HepG2 (cell line): Measurements from ENCODE around the gene PNLIPRP2. TPM values are rescaled to one million over a fixed set of nuclear protein-coding genes. Genes with fewer than 3 reads are reported as not detected.
A peak's percentile ranks its signal among the peaks of the same experiment; 100 is the strongest.

Source experiments
- ATAC-seq: fragments of 200-7000 bp; cut with Tn5 transposase; 3 replicates; pipeline ENCODE4 v1.9.1; 2020; ENCODE audit warnings: mild to moderate bottlenecking, moderate library complexity
- BruUV-seq: library from RNA; stranded (reverse); fragments of 400-500 nt; replicated peaks from 2 replicates; lab custom pipeline; 2021; lab: Mats Ljungman, UMichigan
- CTCF ChIA-PET: fragments of 300-600 bp; formaldehyde crosslinking; extraction: SDS; loops from one replicate; lab custom pipeline; 2021; ENCODE audit warnings: low total read pairs, inconsistent platforms, low intra/inter-chr PET ratio; lab: Yijun Ruan, JAX
- POLR2A ChIA-PET: fragments of 350-600 bp; sonication (Branson Sonifier 250); formaldehyde crosslinking; loops from one replicate; lab custom pipeline; 2020; ENCODE audit warnings: antibody characterized with exemption, inconsistent platforms; lab: Yijun Ruan, JAX
- DNase-seq: peaks from one replicate; pipeline ENCODE4 v3.0.0-alpha.2; 2015; ENCODE audit warnings: low spot score
- FAIRE-seq: peaks from 3 replicates; lab custom pipeline; 2011; peaks lifted over from hg19 to GRCh38; lab: Jason Lieb, UNC
- H2AFZ ChIP-seq: one replicate; pipeline ENCODE4 v1.6.1; 2011; ENCODE audit warnings: low read length, inconsistent platforms
- H3K27ac ChIP-seq: fragments of 300-600 bp; 3 replicates; pipeline ENCODE4 v1.8.0; 2011; ENCODE audit warnings: mixed run types, mild to moderate bottlenecking, mixed read lengths, low read length, inconsistent platforms; ENCODE audit not compliant: insufficient read depth; ENCODE audit errors: extremely low read length
- H3K27me3 ChIP-seq, 2 experiments: fragments of 200-600 bp in 1 of 2; 2 replicates in 1 of 2; 3 replicates in 1 of 2; pipeline versions ENCODE4 v1.6.0 to v1.8.0; 2011; ENCODE audit warnings: low read length in 2 of 2, mild to moderate bottlenecking in 2 of 2, moderate library complexity in 2 of 2, inconsistent platforms in 1 of 2; ENCODE audit not compliant: insufficient read depth in 2 of 2, control insufficient read depth in 1 of 2
- H3K36me3 ChIP-seq, 2 experiments: fragments of 200-600 bp in 1 of 2; replicated peaks in 1 of 2; 2 replicates in 1 of 2; 3 replicates in 1 of 2; pipeline versions ENCODE4 v1.5.1 to v1.8.0; 2011; ENCODE audit warnings: low read length in 2 of 2, inconsistent platforms in 1 of 2; ENCODE audit not compliant: insufficient read depth in 2 of 2, control insufficient read depth in 1 of 2
- H3K4me1 ChIP-seq: 2 replicates; pipeline ENCODE4 v1.5.1; 2012; ENCODE audit warnings: low read length, inconsistent platforms; ENCODE audit not compliant: insufficient read depth
- H3K4me2 ChIP-seq: 2 replicates; pipeline ENCODE4 v1.6.0; 2011; ENCODE audit warnings: low read depth, low read length, inconsistent platforms
- H3K4me3 ChIP-seq, 3 experiments: fragments of 200-600 bp in 1 of 3; sonication (generic), shearing (Covaris generic) in 1 of 3; replicated peaks in 1 of 3; 2 replicates each; pipeline ENCODE4 v1.5.1; 2011 to 2016; ENCODE audit warnings: low read length in 3 of 3, inconsistent platforms in 2 of 3, low read depth in 2 of 3, mild to moderate bottlenecking in 2 of 3, control low read depth in 1 of 3, mixed read lengths in 1 of 3; ENCODE audit not compliant: insufficient read depth in 1 of 3
- H3K79me2 ChIP-seq: one replicate; pipeline ENCODE4 v1.6.1; 2011; ENCODE audit warnings: low read length, inconsistent platforms; ENCODE audit not compliant: insufficient read depth
- H3K9ac ChIP-seq: 2 replicates; pipeline ENCODE4 v1.6.0; 2011; ENCODE audit warnings: mild to moderate bottlenecking, low read depth, low read length, inconsistent platforms; ENCODE audit not compliant: insufficient read depth
- H3K9me3 ChIP-seq: 2 replicates; pipeline ENCODE4 v1.5.1; 2012; ENCODE audit warnings: mild to moderate bottlenecking, low read length
- H4K20me1 ChIP-seq: 2 replicates; pipeline ENCODE4 v1.6.0; 2011; ENCODE audit warnings: inconsistent platforms, mild to moderate bottlenecking, low read length, moderate library complexity; ENCODE audit not compliant: insufficient read depth
- ARNTL ChIP-seq: sonication (generic); formaldehyde crosslinking; IDR thresholded peaks from 2 replicates; pipeline ENCODE4 v1.4.0; 2020; ENCODE audit warnings: mild to moderate bottlenecking, missing genetic modification reagents
- CTCF ChIP-seq: sonication (generic); formaldehyde crosslinking; IDR thresholded peaks from 2 replicates; pipeline ENCODE4 v1.5.0; 2020; ENCODE audit warnings: mild to moderate bottlenecking, missing genetic modification reagents, moderate library complexity
- IRF9 ChIP-seq: sonication (generic); formaldehyde crosslinking; IDR thresholded peaks from 2 replicates; pipeline ENCODE4 v1.8.0; 2022; ENCODE audit warnings: missing genetic modification reagents, mild to moderate bottlenecking, borderline replicate concordance
- KLF15 ChIP-seq: sonication (generic); formaldehyde crosslinking; IDR thresholded peaks from 2 replicates; pipeline ENCODE4 v1.8.1; 2023; ENCODE audit warnings: borderline replicate concordance, mild to moderate bottlenecking, inconsistent platforms, missing genetic modification reagents, mixed read lengths
- MAFF ChIP-seq: IDR thresholded peaks from 2 replicates; pipeline ENCODE4 v1.6.1; 2011; ENCODE audit warnings: low read depth, low read length, improper control_type of control experiment
- NR0B2 ChIP-seq: sonication (generic); formaldehyde crosslinking; IDR thresholded peaks from 2 replicates; pipeline ENCODE4 v1.4.0; 2020; ENCODE audit warnings: mild to moderate bottlenecking, missing genetic modification reagents
- NR2C2 ChIP-seq: sonication (generic); formaldehyde crosslinking; IDR thresholded peaks from 2 replicates; pipeline ENCODE4 v1.4.0; 2020; ENCODE audit warnings: missing genetic modification reagents, mild to moderate bottlenecking, moderate library complexity, borderline replicate concordance
- RNF219 ChIP-seq: sonication (generic); formaldehyde crosslinking; IDR thresholded peaks from 2 replicates; pipeline ENCODE4 v1.5.0; 2020; ENCODE audit warnings: mild to moderate bottlenecking, missing genetic modification reagents
- SP5 ChIP-seq: IDR thresholded peaks from 2 replicates; pipeline ENCODE4 v1.6.1; 2016; ENCODE audit warnings: low read depth, borderline replicate concordance
- STAG1 ChIP-seq: sonication (generic); formaldehyde crosslinking; IDR thresholded peaks from 2 replicates; pipeline ENCODE4 v1.4.0; 2020; ENCODE audit warnings: missing genetic modification reagents
- XRCC5 ChIP-seq: fragments of 200-400 bp; formaldehyde crosslinking; optimal IDR thresholded peaks from 2 replicates; pipeline ENCODE3; 2017; ENCODE audit warnings: mild to moderate bottlenecking, low read length
- ZGPAT ChIP-seq: IDR thresholded peaks from 2 replicates; pipeline ENCODE4 v1.6.1; 2016; ENCODE audit warnings: mild to moderate bottlenecking
- ZNF10 ChIP-seq: sonication (generic); formaldehyde crosslinking; IDR thresholded peaks from 2 replicates; pipeline ENCODE4 v1.4.0; 2020; ENCODE audit warnings: mild to moderate bottlenecking, low read depth, missing genetic modification reagents, borderline replicate concordance
- ZNF431 ChIP-seq: sonication (generic); formaldehyde crosslinking; IDR thresholded peaks from 2 replicates; pipeline ENCODE4 v1.9.0; 2022; ENCODE audit warnings: missing genetic modification reagents, low read depth, mild to moderate bottlenecking, borderline replicate concordance
- ZNF468 ChIP-seq: sonication (generic); formaldehyde crosslinking; IDR thresholded peaks from 2 replicates; pipeline ENCODE4 v1.8.0; 2022; ENCODE audit warnings: mild to moderate bottlenecking, moderate library complexity, missing genetic modification reagents
- ZNF670 ChIP-seq: sonication (generic); formaldehyde crosslinking; IDR thresholded peaks from 2 replicates; pipeline ENCODE4 v1.8.0; 2022; ENCODE audit warnings: mild to moderate bottlenecking, missing genetic modification reagents, borderline replicate concordance
- ZNF749 ChIP-seq: sonication (generic); formaldehyde crosslinking; IDR thresholded peaks from 2 replicates; pipeline ENCODE4 v1.8.0; 2022; ENCODE audit warnings: mild to moderate bottlenecking, missing genetic modification reagents, moderate library complexity, borderline replicate concordance
- WGBS: methylation state at CpG from one replicate; pipeline ENCODE4 v1.1.6; 2017; ENCODE audit warnings: low lambda C conversion rate; 5-methylcytosine and 5-hydroxymethylcytosine counted together
- in situ Hi-C: cut with HindIII; loops from 2 replicates; pipeline ENCODE4 v1.10.0; 2017; ENCODE audit warnings: low pct_unique_long_range_greater_than_20kb; ENCODE audit not compliant: extremely low pct_ligation_motif_present
- intact Hi-C: fragments of 100-400 bp; cut with micrococcal nuclease; formaldehyde crosslinking; loops from one replicate; pipeline ENCODE4 v1.10.0; 2022; ENCODE audit not compliant: unreplicated experiment
- polyA plus RNA-seq, 8 experiments: library from polyadenylated mRNA; depleted of rRNA in 3 of 8; stranded (reverse) in 7 of 8; unstranded in 1 of 8; fragments of >200 nt; fragmentation: Illumina TruSeq in 4 of 8; extraction: Trizol in 4 of 8; gene quantifications; 2 replicates each; pipeline versions ENCODE4 v1.2.1 to v1.2.3, GENCODE V29; 2011 to 2016; ENCODE audit warnings: low read depth in 4 of 8, missing spikeins in 1 of 8, mixed read lengths in 1 of 8; ENCODE audit not compliant: insufficient read depth in 1 of 8
- total RNA-seq, 5 experiments: library from RNA; depleted of rRNA; stranded (reverse); fragments of >200 nt; fragmentation: Illumina TruSeq; extraction: Trizol; gene quantifications; 2 replicates each; pipeline ENCODE4 v1.2.3, GENCODE V29; 2016; ENCODE audit warnings: low read depth in 1 of 5

Gene PNLIPRP2
- total and polyA plus RNA-seq, 2 of the 13 experiments (the other 11 are each of a cell fraction or from before 2014, with no cell fraction given), result 0.21 to 0.97 TPM

GRCh38 chr10:116654816-116655215, 34.1 kb downstream of the PNLIPRP2 start:
- Histone ChIP-seq H3K27me3 (peaks cover 1 to 2% of the 10 kb centered on the region in 2 experiments; a peak in 1 of 5 replicates), H3K9ac (no peak overlapping the region), H2AFZ (no peak overlapping the region), H3K9me3 (no peaks in the 10 kb centered on the region), H3K36me3 (no peaks in the 10 kb centered on the region), H3K79me2 (no peaks in the 10 kb centered on the region), H3K27ac (no peak overlapping the region), H4K20me1 (no peaks in the 10 kb centered on the region), H3K4me2 (no peak overlapping the region), H3K4me1 (no peaks in the 10 kb centered on the region), H3K4me3 (no peak overlapping the region)
- ChIA-PET POLR2A (no interaction called here), CTCF (no interaction called here)
- ATAC-seq, result peak; percentile 94
- FAIRE-seq, result no peak
- intact Hi-C loops (no loop called here), in situ Hi-C loops (no loop called here)
- WGBS, result 10% methylated on average over 4 of the region's 4 CpGs
- TF ChIP-seq NR0B2 (CRISPR knock-in tag) (no peak), XRCC5 (peak; percentile 19), RNF219 (no peak), KLF15 (CRISPR knock-in tag) (no peak), ZNF431 (CRISPR knock-in tag) (no peak), ZNF10 (CRISPR knock-in tag) (no peak), ZNF749 (CRISPR knock-in tag) (no peak), ZNF670 (no peak), ZGPAT (CRISPR knock-in tag) (no peak), STAG1 (CRISPR knock-in tag) (no peak), SP5 (CRISPR knock-in tag) (no peak), IRF9 (CRISPR knock-in tag) (no peak), ARNTL (CRISPR knock-in tag) (no peak), MAFF (no peak), NR2C2 (CRISPR knock-in tag) (no peak), CTCF (peak; percentile 19), ZNF468 (CRISPR knock-in tag) (no peak)
- BruUV-seq, result no TSS peak
- peak; percentile 19 for DNase-seq
